GM11168 (cell line): Measurements from ENCODE around the gene LYRM1.
"Not testable (repeated sequence)": the region's sequence is repeated elsewhere in the genome, so short reads cannot be mapped to it uniquely, and the experiment has no call there.

Source experiments
- in situ Hi-C: fragments of 300-500 bp; cut with MboI; formaldehyde crosslinking; loops from one replicate; pipeline ENCODE4 v1.12.0; 2022; ENCODE audit warnings: low sequenced_read_pairs; ENCODE audit not compliant: unreplicated experiment

Gene LYRM1

GRCh38 chr16:20929676-20930364 is 29.2 kb downstream of the LYRM1 start:
- in situ Hi-C loops: not testable (repeated sequence)

DNA sequence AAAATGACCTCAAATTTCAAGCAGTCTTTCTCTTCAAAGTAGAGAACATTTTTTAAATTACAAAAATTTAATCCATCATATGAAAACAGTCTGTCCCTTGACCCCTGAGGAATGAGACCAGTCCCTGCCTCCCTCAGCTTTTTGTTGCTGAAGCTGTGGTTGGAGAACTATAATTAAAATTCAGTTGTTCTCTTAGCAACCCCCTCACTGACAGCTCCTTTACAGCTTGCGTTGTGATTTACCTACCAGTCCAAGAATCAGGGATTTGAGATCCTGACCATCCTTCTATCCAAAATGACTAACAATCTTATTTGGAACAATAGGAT is 29.8 kb downstream of the LYRM1 start:
- in situ Hi-C loops: no loop called here

DNA sequence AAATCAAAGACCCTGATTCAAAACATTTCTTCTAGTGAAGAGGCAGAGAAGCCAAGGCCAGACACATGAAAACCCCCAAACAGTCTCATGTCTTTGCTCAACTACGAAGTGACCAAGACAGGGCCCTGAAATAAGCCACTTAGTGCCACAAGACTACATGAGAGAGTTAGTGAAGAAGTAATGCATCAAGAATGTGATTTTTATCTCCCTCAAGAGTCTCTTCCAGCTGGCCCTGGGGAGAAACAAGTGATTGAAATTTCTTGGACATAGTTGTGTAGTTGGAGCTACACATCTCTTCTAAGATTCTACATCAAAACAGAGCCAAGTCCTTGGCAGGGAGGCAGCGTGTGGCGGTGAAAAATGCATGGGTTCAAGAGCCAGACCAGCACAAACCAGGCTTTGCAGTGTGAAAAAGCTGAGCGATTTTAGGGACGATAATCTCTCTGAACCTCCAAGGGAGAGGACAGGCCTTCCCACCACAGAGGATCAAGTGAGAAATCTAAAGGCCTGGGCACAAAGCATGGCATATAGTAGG is 30.6 kb downstream of the LYRM1 start:
- in situ Hi-C loops: no loop called here

- in situ Hi-C loops: no loop called here
These were observed 33.0 kb downstream of the LYRM1 start for GRCh38 chr16:20933589-20933988.

DNA sequence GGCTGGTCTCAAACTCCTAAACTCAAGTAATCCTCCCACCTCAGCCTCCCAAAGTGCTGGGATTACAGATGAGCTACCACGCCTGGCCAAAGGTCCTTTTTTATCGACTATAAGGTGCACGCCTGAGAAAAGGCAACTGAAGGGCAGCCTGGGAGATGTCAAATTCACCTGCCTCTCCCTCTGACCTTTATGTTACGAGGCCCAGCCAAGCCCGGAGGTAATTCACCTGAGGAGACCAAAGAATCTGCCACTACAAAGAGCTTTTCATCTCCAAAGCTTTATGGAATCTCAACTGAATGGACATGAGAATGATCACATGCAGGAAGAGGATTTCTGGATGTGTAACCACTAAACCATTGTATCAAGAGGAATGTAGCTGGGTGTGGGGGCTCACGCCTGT is 37.2 kb downstream of the LYRM1 start:
- in situ Hi-C loops: no loop called here

GRCh38 chr16:20938426-20938825 is 37.9 kb downstream of the LYRM1 start:
- in situ Hi-C loops: no loop called here

- in situ Hi-C loops: no loop called here
These were observed 39.0 kb downstream of the LYRM1 start for GRCh38 chr16:20939611-20940010.

DNA sequence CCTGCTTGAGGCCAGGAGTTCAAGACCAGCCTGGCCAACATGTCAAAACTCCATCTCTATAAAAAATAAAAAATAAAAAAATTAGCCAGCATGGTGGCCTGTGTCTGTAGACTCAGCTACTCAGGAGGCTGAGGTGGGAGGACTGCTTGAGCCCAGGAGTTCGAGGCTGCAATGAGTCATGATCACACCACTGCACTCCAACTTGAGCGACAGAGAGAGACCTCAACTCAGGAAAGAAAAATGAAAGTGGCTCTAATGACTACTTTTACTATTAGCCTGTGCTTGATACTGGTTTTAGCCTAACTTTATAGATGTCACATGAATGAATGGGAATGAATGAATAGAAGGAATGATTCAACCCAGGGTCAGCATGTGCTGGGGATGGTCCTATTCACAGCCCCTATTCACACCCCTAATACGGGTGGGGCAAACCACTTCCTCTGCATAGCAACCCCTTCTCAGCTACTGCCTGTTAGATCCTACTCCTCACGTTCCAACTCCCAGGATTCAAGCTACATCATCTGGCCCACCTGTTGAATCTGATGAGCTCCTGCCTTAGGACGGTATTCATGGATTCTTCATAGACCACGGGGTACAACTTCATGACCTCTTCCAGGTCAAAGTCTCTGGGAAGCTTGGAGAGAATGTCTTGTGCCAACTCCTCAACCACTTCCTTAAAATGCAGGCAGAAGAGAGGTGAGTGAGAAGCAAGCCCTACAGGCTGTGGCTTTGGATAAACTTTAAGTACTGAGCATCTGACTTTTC is 40.5 kb downstream of the LYRM1 start:
- in situ Hi-C loops: no loop called here

DNA sequence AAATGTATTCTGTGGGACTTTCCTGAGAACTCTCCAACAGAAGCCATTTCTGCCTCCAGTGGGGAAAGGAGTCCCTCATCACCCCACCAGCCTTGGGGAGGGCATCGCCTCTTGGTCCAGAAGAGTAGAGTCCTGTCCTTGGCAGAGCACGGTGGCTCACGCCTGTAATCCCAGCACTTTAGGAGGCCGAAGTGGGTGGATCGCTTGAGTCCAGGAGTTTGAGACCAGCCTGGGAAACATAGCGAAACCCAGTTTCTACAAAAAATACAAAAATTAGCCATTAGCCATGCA is 41.0 kb downstream of the LYRM1 start:
- in situ Hi-C loops: no loop called here

- in situ Hi-C loops: no loop called here
These were observed 41.7 kb downstream of the LYRM1 start for GRCh38 chr16:20942256-20942655.

- in situ Hi-C loops: no loop called here
These were observed 44.4 kb downstream of the LYRM1 start for GRCh38 chr16:20944861-20945574.

- in situ Hi-C loops: not testable (repeated sequence)
These were observed 45.0 kb downstream of the LYRM1 start for GRCh38 chr16:20945575-20945875.

DNA sequence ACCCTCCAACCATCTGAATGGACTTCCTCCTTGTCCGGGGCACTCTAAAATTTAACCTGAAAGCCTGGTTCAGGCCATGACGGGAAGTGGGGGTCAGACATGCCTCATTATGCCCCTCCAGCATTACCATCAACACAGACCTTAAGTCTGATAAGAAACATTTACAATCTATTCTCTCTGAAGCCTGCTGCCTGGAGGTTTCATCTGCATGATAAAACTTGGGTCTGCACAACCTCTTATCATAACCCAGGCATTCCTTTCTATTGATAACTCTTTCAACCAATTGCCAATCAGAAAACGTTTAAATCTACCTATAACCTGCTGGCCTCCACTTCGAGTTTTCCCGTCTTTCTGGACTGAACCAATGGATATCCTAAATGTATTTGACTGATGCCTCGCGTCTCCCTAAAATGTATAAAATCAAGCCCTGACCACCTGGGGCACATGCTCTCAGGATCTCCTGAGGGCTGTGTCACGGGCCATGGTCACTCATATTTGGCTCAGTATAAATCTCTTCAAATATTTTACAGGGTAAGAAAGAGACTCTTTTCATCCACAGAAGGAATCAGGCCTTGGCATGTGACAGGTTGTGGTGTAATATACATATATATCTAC is 45.6 kb downstream of the LYRM1 start:
- in situ Hi-C loops: no loop called here

DNA sequence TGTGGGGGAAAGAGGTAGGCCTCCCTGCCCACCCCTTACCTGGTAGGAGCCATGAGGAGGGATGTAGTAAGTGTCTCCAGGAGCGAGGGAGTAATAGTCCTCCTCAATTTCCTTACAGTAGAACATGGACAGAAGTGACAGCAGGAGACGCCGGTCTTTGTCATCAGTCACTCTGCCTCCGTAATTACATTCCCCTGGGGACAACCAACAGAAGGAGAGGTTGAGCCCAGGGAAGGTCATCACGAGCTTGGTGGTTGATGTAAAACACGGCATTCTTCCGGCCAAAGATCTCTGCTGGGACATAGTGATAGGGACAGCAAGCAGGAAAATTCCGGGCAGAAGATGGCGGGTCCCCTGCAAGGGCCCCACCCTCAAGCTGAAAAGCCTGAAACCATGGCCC is 47.9 kb downstream of the LYRM1 start:
- in situ Hi-C loops: no loop called here

- in situ Hi-C loops: loop anchor here (5.0 kb wide), 1 partner anchor 83 kb away; no protein-coding TSS in a partner anchor
These were observed 49.1 kb downstream of the LYRM1 start for GRCh38 chr16:20949660-20950059.

DNA sequence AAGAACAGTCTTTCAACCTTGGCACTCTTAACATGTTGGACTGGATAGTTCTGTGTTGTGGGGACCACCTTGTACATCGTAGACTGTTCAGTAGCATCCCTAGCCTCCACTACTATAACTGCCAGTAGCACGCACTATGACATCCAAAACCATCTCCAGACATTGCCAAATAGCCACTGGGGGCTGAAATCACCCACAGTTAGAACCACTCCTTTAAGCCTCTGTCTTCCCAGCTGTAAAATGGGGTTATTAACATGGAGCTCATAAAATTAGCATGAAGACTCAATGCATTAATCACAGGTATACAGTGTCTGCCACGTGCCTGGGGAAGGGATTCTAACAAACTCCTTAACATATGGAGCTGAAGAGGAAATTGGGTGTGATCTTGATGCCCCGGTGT is 49.7 kb downstream of the LYRM1 start:
- in situ Hi-C loops: loop anchor here (5.0 kb wide), 1 partner anchor 82 kb away; no protein-coding TSS in a partner anchor

GRCh38 chr16:20952139-20952920 is 51.8 kb downstream of the LYRM1 start:
- in situ Hi-C loops: loop anchor here (5.0 kb wide), 1 partner anchor 80 kb away; no protein-coding TSS in a partner anchor

DNA sequence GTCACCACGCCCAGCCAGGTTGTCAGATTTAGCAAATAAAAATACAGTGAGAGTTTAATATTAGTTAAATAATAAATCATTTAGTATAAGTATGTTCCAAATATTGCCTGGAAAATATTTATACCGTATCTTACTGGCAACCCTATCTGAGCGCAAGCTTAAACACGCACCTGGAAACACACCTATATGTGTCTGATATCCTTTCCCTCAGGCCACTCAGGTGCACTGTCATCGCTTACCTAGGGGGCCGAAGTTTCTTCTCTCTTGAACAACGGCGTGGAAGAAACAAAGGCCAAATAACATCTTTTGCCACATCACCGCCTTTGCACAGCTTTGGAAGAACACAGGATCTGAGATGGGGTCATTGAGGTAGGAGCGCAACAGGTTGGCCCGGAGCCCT is 54.0 kb downstream of the LYRM1 start:
- in situ Hi-C loops: loop anchor here (5.0 kb wide), 1 partner anchor 78 kb away; no protein-coding TSS in a partner anchor

DNA sequence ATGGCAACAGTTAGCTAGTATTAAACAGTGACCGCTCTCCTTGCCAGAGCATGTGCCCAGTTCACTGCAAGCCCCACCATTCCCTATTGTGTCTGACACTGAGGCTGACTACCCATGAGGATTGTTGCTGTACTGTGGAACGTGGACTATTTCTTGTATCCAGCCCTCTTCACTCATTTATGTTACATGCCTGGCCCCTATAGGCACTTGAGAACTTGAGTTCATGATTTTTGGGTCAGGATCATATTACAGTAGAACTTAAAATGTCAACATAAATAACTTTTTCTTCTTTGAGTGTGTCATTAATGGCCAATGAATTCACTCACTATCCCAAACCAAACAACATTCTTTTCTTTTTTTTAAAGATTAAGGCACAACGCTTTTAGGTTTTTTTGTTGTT is 55.7 kb downstream of the LYRM1 start:
- in situ Hi-C loops: no loop called here

DNA sequence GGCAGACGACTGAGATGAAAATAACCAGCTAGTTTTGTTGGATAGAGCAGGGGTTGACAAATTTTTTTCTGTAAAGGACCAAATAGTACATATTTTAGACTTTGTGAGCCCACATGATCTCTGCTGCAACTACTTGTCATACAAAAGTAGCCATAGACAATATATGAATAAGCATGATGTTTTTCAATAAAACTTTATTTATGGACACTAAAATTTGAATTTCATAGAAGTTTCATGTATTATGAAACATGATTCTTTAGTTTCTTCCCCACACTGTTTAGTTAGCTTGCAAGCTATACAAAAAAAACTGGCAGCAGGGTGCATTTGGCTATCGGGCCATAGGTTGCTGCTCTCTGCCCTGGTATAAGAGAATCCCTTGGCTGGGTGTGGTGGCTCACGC is 56.6 kb downstream of the LYRM1 start:
- in situ Hi-C loops: no loop called here
